ENCODE data around the gene HCRTR1.

HCRTR1 gene

GRCh38 chr1:31627301-31627929 lies 9.9 kb downstream of the HCRTR1 start:
- FAIRE-seq: no peak

- no peak for FAIRE-seq
These were observed 10.6 kb downstream of the HCRTR1 start for GRCh38 chr1:31627930-31628559.

- FAIRE-seq: no peak
These were observed 11.6 kb downstream of the HCRTR1 start for GRCh38 chr1:31628931-31629556.

- FAIRE-seq: no peak
These were observed 15.2 kb downstream of the HCRTR1 start for GRCh38 chr1:31632649-31633048.

GRCh38 chr1:31633117-31633516 lies 15.6 kb downstream of the HCRTR1 start:
- FAIRE-seq: no peak

- no peak for FAIRE-seq
These were observed 20.6 kb downstream of the HCRTR1 start for GRCh38 chr1:31637915-31638673.

- no peak for FAIRE-seq
These were observed 22.1 kb downstream of the HCRTR1 start for GRCh38 chr1:31639543-31639942.

- no peak for FAIRE-seq
These were observed 22.7 kb downstream of the HCRTR1 start for GRCh38 chr1:31640179-31640578.

- FAIRE-seq: no peak
These were observed 23.5 kb downstream of the HCRTR1 start for GRCh38 chr1:31640964-31641363.

- FAIRE-seq: no peak
These were observed 24.9 kb downstream of the HCRTR1 start for GRCh38 chr1:31642366-31642765.

GRCh38 chr1:31642897-31643296 lies 25.4 kb downstream of the HCRTR1 start:
- no peak for FAIRE-seq

- FAIRE-seq: no peak
These were observed 26.6 kb downstream of the HCRTR1 start for GRCh38 chr1:31643976-31644559.

GRCh38 chr1:31644560-31645273 lies 27.2 kb downstream of the HCRTR1 start, which contains the start of gene PEF1:
Gene PEF1 (minus strand): TSS chr1:31644876. CDS start chr1:31644864, 12 bp downstream.
- peak; percentile 89 for FAIRE-seq

GRCh38 chr1:31645274-31645568 lies 27.7 kb downstream of the HCRTR1 start:
- no peak for FAIRE-seq

- FAIRE-seq: no peak
These were observed 28.9 kb downstream of the HCRTR1 start for GRCh38 chr1:31646259-31646960.

- FAIRE-seq: no peak
These were observed 29.6 kb downstream of the HCRTR1 start for GRCh38 chr1:31647106-31647505.

- FAIRE-seq: no peak
These were observed 30.7 kb downstream of the HCRTR1 start for GRCh38 chr1:31648190-31648589.

GRCh38 chr1:31648641-31649357 lies 31.3 kb downstream of the HCRTR1 start:
- FAIRE-seq: no peak

- FAIRE-seq: no peak
These were observed 32.9 kb downstream of the HCRTR1 start for GRCh38 chr1:31650161-31651088.

GRCh38 chr1:31651089-31651420 lies 33.6 kb downstream of the HCRTR1 start:
- FAIRE-seq: no peak

All from TTC549 (cell line).